ENCODE measurements around the gene NPTX2. TPM values are rescaled to one million over a fixed set of nuclear protein-coding genes. Genes with fewer than 3 reads are reported as not detected.

NPTX2 gene
- total RNA-seq, 1 donor from 2014 or later, result not detected

GRCh38 chr7:98662289-98662688 lies 45.2 kb downstream of the NPTX2 start:
- ChIA-PET CTCF (no interaction called here), POLR2A (no interaction called here)
- intact Hi-C loops (cut with micrococcal nuclease), result no loop called here
- Mint-ChIP-seq H3K4me1 (no peaks in the 10 kb centered on the region), H3K27me3 (no peaks in the 10 kb centered on the region), H3K27ac (no peak overlapping the region), H3K4me3 (no peak overlapping the region), H3K9me3 (no peaks in the 10 kb centered on the region), H3K36me3 (ENCODE audit: low read depth) (no peaks in the 10 kb centered on the region)
- TF ChIP-seq CTCF (IDR thresholded peaks at IDR 0.05), result no peak
- no peak for DNase-seq
- ATAC-seq (ENCODE audit: low read depth), result no peak

GRCh38 chr7:98664882-98665281 lies 47.8 kb downstream of the NPTX2 start:
- H3K9me3 Mint-ChIP-seq, result no peaks in the 10 kb centered on the region
- H3K27me3 Mint-ChIP-seq, result no peaks in the 10 kb centered on the region
- POLR2A ChIA-PET, result no interaction called here
- H3K27ac Mint-ChIP-seq, result no peak overlapping the region
- CTCF ChIA-PET, result no interaction called here
- intact Hi-C loops (cut with micrococcal nuclease), result no loop called here
- no peaks in the 10 kb centered on the region for H3K36me3 Mint-ChIP-seq (ENCODE audit: low read depth)
- H3K4me1 Mint-ChIP-seq, result no peaks in the 10 kb centered on the region
- no peak for DNase-seq
- H3K4me3 Mint-ChIP-seq, result no peak overlapping the region
- TF ChIP-seq CTCF (IDR thresholded peaks at IDR 0.05), result no peak
- ATAC-seq (ENCODE audit: low read depth), result no peak

GRCh38 chr7:98668255-98668654 lies 51.2 kb downstream of the NPTX2 start:
- H3K27me3 Mint-ChIP-seq, result no peaks in the 10 kb centered on the region
- no peak for TF ChIP-seq CTCF (IDR thresholded peaks at IDR 0.05)
- no peak for ATAC-seq (ENCODE audit: low read depth)
- POLR2A ChIA-PET, result no interaction called here
- H3K27ac Mint-ChIP-seq, result no peak overlapping the region
- no peak for DNase-seq
- no peak overlapping the region for H3K4me3 Mint-ChIP-seq
- intact Hi-C loops (cut with micrococcal nuclease), result no loop called here
- CTCF ChIA-PET, result no interaction called here
- H3K36me3 Mint-ChIP-seq (ENCODE audit: low read depth), result no peaks in the 10 kb centered on the region
- peaks cover 4% of the 10 kb centered on the region for H3K9me3 Mint-ChIP-seq
- H3K4me1 Mint-ChIP-seq, result no peaks in the 10 kb centered on the region

- no peak overlapping the region for H3K4me3 Mint-ChIP-seq
- no peak overlapping the region for H3K27ac Mint-ChIP-seq
- no peaks in the 10 kb centered on the region for H3K27me3 Mint-ChIP-seq
- no peaks in the 10 kb centered on the region for H3K4me1 Mint-ChIP-seq
- ChIA-PET CTCF (no interaction called here), POLR2A (no interaction called here)
- no peak for DNase-seq
- no peak for ATAC-seq (ENCODE audit: low read depth)
- intact Hi-C loops (cut with micrococcal nuclease), result no loop called here
- H3K36me3 Mint-ChIP-seq (ENCODE audit: low read depth), result no peaks in the 10 kb centered on the region
- peaks cover 6% of the 10 kb centered on the region for H3K9me3 Mint-ChIP-seq
- no peak for TF ChIP-seq CTCF (IDR thresholded peaks at IDR 0.05)
Measured at GRCh38 chr7:98669329-98670000, 52.4 kb downstream of the NPTX2 start.

DNA sequence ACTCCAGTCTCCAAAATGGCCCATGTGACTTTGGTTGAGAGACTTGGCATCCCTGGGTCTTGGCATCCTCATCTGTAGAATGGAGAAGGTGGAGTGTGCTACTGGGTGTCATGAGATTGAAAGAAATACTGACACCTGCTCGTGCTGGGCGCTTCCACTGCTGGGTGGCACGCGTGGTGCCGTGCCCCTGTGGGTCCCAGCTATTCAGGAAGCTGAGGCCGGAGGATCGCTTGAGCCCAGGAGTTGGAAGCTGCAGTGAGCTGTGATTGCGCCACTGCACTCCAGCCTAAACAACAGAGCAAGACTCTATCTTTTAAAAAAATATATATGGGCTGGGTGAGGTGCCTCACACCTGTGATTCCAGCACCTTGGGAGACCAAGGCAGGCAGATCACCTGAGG lies 53.1 kb downstream of the NPTX2 start:
- ChIA-PET CTCF (no interaction called here), POLR2A (no interaction called here)
- Mint-ChIP-seq H3K9me3 (peaks cover 6% of the 10 kb centered on the region), H3K36me3 (ENCODE audit: low read depth) (no peaks in the 10 kb centered on the region), H3K27ac (no peak overlapping the region), H3K27me3 (no peaks in the 10 kb centered on the region), H3K4me3 (no peak overlapping the region), H3K4me1 (no peaks in the 10 kb centered on the region)
- ATAC-seq (ENCODE audit: low read depth) (no peak), DNase-seq (no peak)
- intact Hi-C loops (cut with micrococcal nuclease), result no loop called here
- no peak for TF ChIP-seq CTCF (IDR thresholded peaks at IDR 0.05)

Data from activated B cell treated with CpG ODN at 0.5 μM for 24 hours (primary cell).